Transverse colon (tissue), 4 donors: Measurements from ENCODE around the gene DICER1.

Experiments
- CTCF ChIP-seq, 5 experiments: fragments of 200-600 bp in 3 of 5; fragments of 450-650 bp in 2 of 5; sonication (generic) in 3 of 5; IDR thresholded peaks; 1 replicate in 2 of 5; 2 replicates in 3 of 5; pipeline ENCODE4 v1.5.1; 2016 to 2017; ENCODE audit warnings: antibody characterized with exemption in 5 of 5, inconsistent platforms in 3 of 5, mild to moderate bottlenecking in 2 of 5, moderate library complexity in 1 of 5
- EP300 ChIP-seq: sonication (generic); formaldehyde crosslinking; IDR thresholded peaks from one replicate; pipeline ENCODE4 v1.6.1; 2017; ENCODE audit warnings: antibody characterized with exemption, low read depth
- POLR2A ChIP-seq: fragments of 450-650 bp; IDR thresholded peaks from one replicate; pipeline ENCODE4 v1.6.1; 2016; ENCODE audit warnings: antibody characterized with exemption, mild to moderate bottlenecking, moderate library complexity
- POLR2AphosphoS5 ChIP-seq, 3 donors: sonication (generic); formaldehyde crosslinking; IDR thresholded peaks; one replicate each; pipeline ENCODE4 v1.6.1; 2016; ENCODE audit warnings: antibody characterized with exemption in 3 of 3

- TF ChIP-seq CTCF (IDR thresholded peaks at IDR 0.05) (no peak), POLR2A (no peak), EP300 (no peak), POLR2AphosphoS5 (IDR thresholded peaks at IDR 0.05) (no peak)
Observed at GRCh38 chr14:95188380-95188779, 31.1 kb upstream of the DICER1 start.
